IPS-18c (cell line): ENCODE data around the gene RBMS3.
"Not testable (repeated sequence)": the region's sequence is repeated elsewhere in the genome, so short reads cannot be mapped to it uniquely, and the experiment has no call there.

Source experiments
- H3K4me3 ChIP-seq: 2 replicates; pipeline ENCODE4 v1.7.0; 2013; ENCODE audit warnings: low read depth, mild to moderate bottlenecking, low read length, moderate library complexity; ENCODE audit not compliant: insufficient read depth
- H3K9me3 ChIP-seq: one replicate; pipeline ENCODE4 v1.6.1; 2013; ENCODE audit warnings: mild to moderate bottlenecking, low read length, moderate library complexity; ENCODE audit not compliant: control insufficient read depth, insufficient read depth

Gene RBMS3

GRCh38 chr3:29468187-29468586, 187.3 kb downstream of the RBMS3 start:
- no peaks in the 10 kb centered on the region for H3K9me3 ChIP-seq
- H3K4me3 ChIP-seq: no peak overlapping the region

- not testable (repeated sequence) for H3K9me3 ChIP-seq, H3K4me3 ChIP-seq
Observed at GRCh38 chr3:29473481-29474170, 192.8 kb downstream of the RBMS3 start.

- H3K9me3 ChIP-seq: no peaks in the 10 kb centered on the region
- H3K4me3 ChIP-seq: no peak overlapping the region
Observed at GRCh38 chr3:29475305-29475840, 194.5 kb downstream of the RBMS3 start.

- Histone ChIP-seq H3K4me3 (no peak overlapping the region), H3K9me3 (no peaks in the 10 kb centered on the region)
Observed at GRCh38 chr3:29475854-29476253, 195.0 kb downstream of the RBMS3 start.

- Histone ChIP-seq H3K9me3 (no peaks in the 10 kb centered on the region), H3K4me3 (no peak overlapping the region)
Observed at GRCh38 chr3:29478611-29479010, 197.7 kb downstream of the RBMS3 start.

GRCh38 chr3:29481249-29481648, 200.4 kb downstream of the RBMS3 start:
- Histone ChIP-seq H3K4me3 (no peak overlapping the region), H3K9me3 (no peaks in the 10 kb centered on the region)

- Histone ChIP-seq H3K9me3 (no peaks in the 10 kb centered on the region), H3K4me3 (no peak overlapping the region)
Observed at GRCh38 chr3:29481969-29482767, 201.3 kb downstream of the RBMS3 start.

GRCh38 chr3:29484633-29485032, 203.8 kb downstream of the RBMS3 start:
- no peak overlapping the region for H3K4me3 ChIP-seq
- H3K9me3 ChIP-seq: no peaks in the 10 kb centered on the region

- no peaks in the 10 kb centered on the region for H3K9me3 ChIP-seq
- no peak overlapping the region for H3K4me3 ChIP-seq
Observed at GRCh38 chr3:29486096-29486495, 205.2 kb downstream of the RBMS3 start.

GRCh38 chr3:29486917-29487316, 206.0 kb downstream of the RBMS3 start:
- no peak overlapping the region for H3K4me3 ChIP-seq

GRCh38 chr3:29488922-29489321, 208.1 kb downstream of the RBMS3 start:
- Histone ChIP-seq H3K4me3 (no peak overlapping the region), H3K9me3 (no peaks in the 10 kb centered on the region)

More at GRCh38 chr3:29486917-29487316, 206.0 kb downstream of the RBMS3 start:
- no peaks in the 10 kb centered on the region for H3K9me3 ChIP-seq

- Histone ChIP-seq H3K4me3 (no peak overlapping the region), H3K9me3 (no peaks in the 10 kb centered on the region)
Observed at GRCh38 chr3:29493109-29493508, 212.2 kb downstream of the RBMS3 start.

GRCh38 chr3:29494305-29495036, 213.6 kb downstream of the RBMS3 start:
- Histone ChIP-seq H3K9me3 (no peaks in the 10 kb centered on the region), H3K4me3 (no peak overlapping the region)

GRCh38 chr3:29497282-29497681, 216.4 kb downstream of the RBMS3 start:
- no peaks in the 10 kb centered on the region for H3K9me3 ChIP-seq
- no peak overlapping the region for H3K4me3 ChIP-seq

GRCh38 chr3:29502771-29503170, 221.9 kb downstream of the RBMS3 start:
- no peaks in the 10 kb centered on the region for H3K9me3 ChIP-seq
- no peak overlapping the region for H3K4me3 ChIP-seq

- Histone ChIP-seq H3K9me3 (no peaks in the 10 kb centered on the region), H3K4me3 (no peak overlapping the region)
Observed at GRCh38 chr3:29503314-29503713, 222.4 kb downstream of the RBMS3 start.

GRCh38 chr3:29503958-29504357, 223.1 kb downstream of the RBMS3 start:
- no peaks in the 10 kb centered on the region for H3K9me3 ChIP-seq
- no peak overlapping the region for H3K4me3 ChIP-seq

GRCh38 chr3:29506502-29506901, 225.6 kb downstream of the RBMS3 start:
- no peaks in the 10 kb centered on the region for H3K9me3 ChIP-seq
- H3K4me3 ChIP-seq: no peak overlapping the region
